Ishikawa (cell line): ENCODE results near the gene ADGRD2.

Experiments used
- CEBPB ChIP-seq: IDR thresholded peaks from 2 replicates; pipeline ENCODE4 v1.6.1; 2012
- CREB1 ChIP-seq: IDR thresholded peaks from 2 replicates; pipeline ENCODE4 v1.6.1; 2012; ENCODE audit warnings: low read depth
- EGR1 ChIP-seq: IDR thresholded peaks from 2 replicates; pipeline ENCODE4 v1.6.1; 2012
- EP300 ChIP-seq: IDR thresholded peaks from 2 replicates; pipeline ENCODE4 v1.6.1; 2012; ENCODE audit warnings: borderline replicate concordance
- FOXM1 ChIP-seq: IDR thresholded peaks from 2 replicates; pipeline ENCODE4 v1.6.1; 2012; ENCODE audit warnings: low read depth, borderline replicate concordance
- NFIC ChIP-seq: IDR thresholded peaks from 2 replicates; pipeline ENCODE4 v1.6.1; 2012
- RAD21 ChIP-seq: IDR thresholded peaks from 2 replicates; pipeline ENCODE4 v1.6.1; 2012; ENCODE audit warnings: low read depth
- TAF1 ChIP-seq: IDR thresholded peaks from 2 replicates; pipeline ENCODE4 v1.6.1; 2012; ENCODE audit warnings: low read depth, mild to moderate bottlenecking
- TCF12 ChIP-seq: IDR thresholded peaks from 2 replicates; pipeline ENCODE4 v1.6.1; 2012; ENCODE audit warnings: low read depth
- TEAD4 ChIP-seq: IDR thresholded peaks from 2 replicates; pipeline ENCODE4 v1.6.1; 2012
- YY1 ChIP-seq: IDR thresholded peaks from 2 replicates; pipeline ENCODE4 v1.6.1; 2012; ENCODE audit warnings: low read depth
- ZBTB7A ChIP-seq: IDR thresholded peaks from 2 replicates; pipeline ENCODE4 v1.6.1; 2012; ENCODE audit warnings: low read depth
- TF ChIP-seq, protein P1 (sequence below): IDR thresholded peaks from 2 replicates; pipeline ENCODE4 v1.6.1; 2012
- TF ChIP-seq, protein P2 (sequence below): IDR thresholded peaks from 2 replicates; pipeline ENCODE4 v1.6.1; 2012
- TF ChIP-seq, protein P3 (sequence below): IDR thresholded peaks from 2 replicates; pipeline ENCODE4 v1.6.1; 2012; ENCODE audit warnings: low read depth, mild to moderate bottlenecking

The ADGRD2 gene

DNA sequence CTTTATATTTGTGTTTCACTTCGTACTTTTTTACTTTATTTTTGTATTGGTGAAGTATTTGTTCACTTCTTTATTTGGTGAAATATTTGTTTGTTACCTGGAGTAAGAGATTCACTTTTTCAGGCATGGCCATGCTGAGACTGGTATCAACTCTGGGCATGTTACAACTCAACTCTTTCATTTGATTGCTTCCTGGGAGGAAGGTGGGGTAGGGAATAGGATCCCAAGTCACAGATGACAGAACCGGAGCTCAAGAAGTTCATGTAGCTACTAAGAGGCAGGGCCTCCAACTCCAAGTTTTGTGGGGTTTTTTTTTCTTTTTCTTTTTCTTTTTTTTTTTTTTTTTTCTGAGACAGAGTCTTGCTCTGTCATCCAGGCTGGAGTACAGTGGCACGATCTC is 6.1 kb upstream of the ADGRD2 start:
- TF ChIP-seq, protein P1, sequence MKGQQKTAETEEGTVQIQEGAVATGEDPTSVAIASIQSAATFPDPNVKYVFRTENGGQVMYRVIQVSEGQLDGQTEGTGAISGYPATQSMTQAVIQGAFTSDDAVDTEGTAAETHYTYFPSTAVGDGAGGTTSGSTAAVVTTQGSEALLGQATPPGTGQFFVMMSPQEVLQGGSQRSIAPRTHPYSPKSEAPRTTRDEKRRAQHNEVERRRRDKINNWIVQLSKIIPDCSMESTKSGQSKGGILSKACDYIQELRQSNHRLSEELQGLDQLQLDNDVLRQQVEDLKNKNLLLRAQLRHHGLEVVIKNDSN, result no peak
- TF ChIP-seq TCF12, result no peak
- TF ChIP-seq RAD21, result no peak

DNA sequence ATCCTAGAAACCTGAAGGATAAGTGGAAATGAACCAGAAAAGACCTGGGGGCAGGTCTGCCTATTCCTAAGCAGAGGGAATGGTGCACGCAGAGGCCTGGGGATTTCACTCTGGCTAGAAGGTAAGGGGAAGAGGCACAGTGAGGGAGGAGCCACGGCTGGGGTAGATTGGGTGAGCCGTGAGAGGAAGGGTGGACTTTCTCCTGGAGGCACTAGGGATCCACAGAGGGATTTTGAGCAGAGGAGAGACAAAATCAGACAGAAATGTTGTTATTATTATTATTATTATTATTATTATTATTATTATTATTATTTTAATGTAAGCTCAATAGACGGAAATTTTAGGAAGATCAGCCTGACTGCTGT is 3.0 kb upstream of the ADGRD2 start:
- TF ChIP-seq TEAD4, result no peak

DNA sequence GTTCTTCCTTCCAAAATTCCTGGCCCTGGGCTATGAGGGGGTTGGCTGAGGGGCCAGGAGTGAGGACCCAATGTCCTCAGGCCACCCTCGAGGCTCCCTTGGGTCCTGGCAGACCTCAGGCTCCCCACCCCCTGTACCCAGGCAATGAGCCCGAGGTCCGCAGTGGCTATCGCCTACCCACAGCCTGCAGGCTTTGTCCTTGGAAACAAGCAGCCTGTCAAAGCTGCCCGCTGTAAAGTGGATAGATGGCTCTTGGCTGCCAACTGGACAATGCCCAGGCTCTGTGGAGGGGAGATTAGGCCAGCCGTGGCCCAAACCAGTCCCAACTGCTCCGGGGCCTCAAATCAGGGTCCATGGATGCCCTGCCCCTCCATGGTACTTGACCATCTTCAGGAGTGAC is 2.2 kb upstream of the ADGRD2 start:
- TF ChIP-seq EP300, result no peak
- TF ChIP-seq, protein P2, sequence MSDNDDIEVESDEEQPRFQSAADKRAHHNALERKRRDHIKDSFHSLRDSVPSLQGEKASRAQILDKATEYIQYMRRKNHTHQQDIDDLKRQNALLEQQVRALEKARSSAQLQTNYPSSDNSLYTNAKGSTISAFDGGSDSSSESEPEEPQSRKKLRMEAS, result no peak
- no peak for TF ChIP-seq RAD21
- no peak for TF ChIP-seq EGR1
- TF ChIP-seq TAF1, result no peak
- no peak for TF ChIP-seq NFIC
- TF ChIP-seq, protein P3, sequence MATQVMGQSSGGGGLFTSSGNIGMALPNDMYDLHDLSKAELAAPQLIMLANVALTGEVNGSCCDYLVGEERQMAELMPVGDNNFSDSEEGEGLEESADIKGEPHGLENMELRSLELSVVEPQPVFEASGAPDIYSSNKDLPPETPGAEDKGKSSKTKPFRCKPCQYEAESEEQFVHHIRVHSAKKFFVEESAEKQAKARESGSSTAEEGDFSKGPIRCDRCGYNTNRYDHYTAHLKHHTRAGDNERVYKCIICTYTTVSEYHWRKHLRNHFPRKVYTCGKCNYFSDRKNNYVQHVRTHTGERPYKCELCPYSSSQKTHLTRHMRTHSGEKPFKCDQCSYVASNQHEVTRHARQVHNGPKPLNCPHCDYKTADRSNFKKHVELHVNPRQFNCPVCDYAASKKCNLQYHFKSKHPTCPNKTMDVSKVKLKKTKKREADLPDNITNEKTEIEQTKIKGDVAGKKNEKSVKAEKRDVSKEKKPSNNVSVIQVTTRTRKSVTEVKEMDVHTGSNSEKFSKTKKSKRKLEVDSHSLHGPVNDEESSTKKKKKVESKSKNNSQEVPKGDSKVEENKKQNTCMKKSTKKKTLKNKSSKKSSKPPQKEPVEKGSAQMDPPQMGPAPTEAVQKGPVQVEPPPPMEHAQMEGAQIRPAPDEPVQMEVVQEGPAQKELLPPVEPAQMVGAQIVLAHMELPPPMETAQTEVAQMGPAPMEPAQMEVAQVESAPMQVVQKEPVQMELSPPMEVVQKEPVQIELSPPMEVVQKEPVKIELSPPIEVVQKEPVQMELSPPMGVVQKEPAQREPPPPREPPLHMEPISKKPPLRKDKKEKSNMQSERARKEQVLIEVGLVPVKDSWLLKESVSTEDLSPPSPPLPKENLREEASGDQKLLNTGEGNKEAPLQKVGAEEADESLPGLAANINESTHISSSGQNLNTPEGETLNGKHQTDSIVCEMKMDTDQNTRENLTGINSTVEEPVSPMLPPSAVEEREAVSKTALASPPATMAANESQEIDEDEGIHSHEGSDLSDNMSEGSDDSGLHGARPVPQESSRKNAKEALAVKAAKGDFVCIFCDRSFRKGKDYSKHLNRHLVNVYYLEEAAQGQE, result no peak
- no peak for TF ChIP-seq ZBTB7A
- TF ChIP-seq, protein P1, result no peak
- no peak for TF ChIP-seq CREB1
- TF ChIP-seq CEBPB, result no peak
- no peak for TF ChIP-seq YY1
- no peak for TF ChIP-seq FOXM1
- no peak for TF ChIP-seq TCF12
- no peak for TF ChIP-seq TEAD4

DNA sequence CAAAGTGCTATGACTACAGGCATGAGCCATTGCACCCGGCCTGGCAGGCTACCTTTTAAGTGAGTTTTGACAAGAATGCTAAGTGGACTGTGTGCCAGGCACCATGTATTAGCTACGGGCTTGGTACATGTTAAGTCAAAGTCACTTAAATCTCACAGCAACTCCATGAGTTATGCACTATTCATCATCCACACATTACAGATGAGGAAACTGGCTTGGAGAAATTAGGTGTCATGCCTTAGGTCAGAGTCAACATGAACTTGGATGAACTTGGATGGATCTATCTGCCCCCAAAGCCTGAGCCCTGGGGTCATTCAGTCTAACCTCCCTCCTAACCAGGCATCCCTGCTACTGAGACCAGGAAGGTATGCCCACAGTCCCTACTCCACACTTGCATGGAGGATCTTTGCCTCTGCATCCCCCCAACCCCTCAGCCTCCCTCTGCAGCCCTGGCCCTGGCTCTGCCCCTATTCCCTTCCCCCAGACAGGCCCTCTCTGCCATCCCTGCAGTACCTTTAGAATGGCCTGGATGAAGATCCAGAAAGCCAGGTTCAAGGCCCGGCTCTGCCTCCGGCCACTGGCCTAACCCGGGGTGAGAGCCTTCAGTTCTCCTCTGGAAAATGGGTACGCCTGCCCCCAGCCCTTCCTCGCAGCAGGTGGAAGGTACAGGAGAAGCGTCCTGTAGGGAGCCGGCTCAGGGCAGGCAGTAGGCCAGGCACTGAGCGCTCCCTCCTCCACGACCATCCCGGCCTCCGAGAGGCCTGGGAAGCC is 685 bp upstream of the ADGRD2 start:
- TF ChIP-seq EP300, result no peak
- no peak for TF ChIP-seq CREB1
- TF ChIP-seq, protein P3, result no peak
- TF ChIP-seq TCF12, result no peak
- no peak for TF ChIP-seq YY1
- TF ChIP-seq, protein P2, result no peak
- TF ChIP-seq ZBTB7A, result no peak
- TF ChIP-seq, protein P1, result no peak
- TF ChIP-seq EGR1, result no peak
- TF ChIP-seq TAF1, result no peak
- TF ChIP-seq FOXM1, result no peak
- TF ChIP-seq NFIC, result no peak
- TF ChIP-seq TEAD4, result no peak
- TF ChIP-seq RAD21, result no peak
- no peak for TF ChIP-seq CEBPB

DNA sequence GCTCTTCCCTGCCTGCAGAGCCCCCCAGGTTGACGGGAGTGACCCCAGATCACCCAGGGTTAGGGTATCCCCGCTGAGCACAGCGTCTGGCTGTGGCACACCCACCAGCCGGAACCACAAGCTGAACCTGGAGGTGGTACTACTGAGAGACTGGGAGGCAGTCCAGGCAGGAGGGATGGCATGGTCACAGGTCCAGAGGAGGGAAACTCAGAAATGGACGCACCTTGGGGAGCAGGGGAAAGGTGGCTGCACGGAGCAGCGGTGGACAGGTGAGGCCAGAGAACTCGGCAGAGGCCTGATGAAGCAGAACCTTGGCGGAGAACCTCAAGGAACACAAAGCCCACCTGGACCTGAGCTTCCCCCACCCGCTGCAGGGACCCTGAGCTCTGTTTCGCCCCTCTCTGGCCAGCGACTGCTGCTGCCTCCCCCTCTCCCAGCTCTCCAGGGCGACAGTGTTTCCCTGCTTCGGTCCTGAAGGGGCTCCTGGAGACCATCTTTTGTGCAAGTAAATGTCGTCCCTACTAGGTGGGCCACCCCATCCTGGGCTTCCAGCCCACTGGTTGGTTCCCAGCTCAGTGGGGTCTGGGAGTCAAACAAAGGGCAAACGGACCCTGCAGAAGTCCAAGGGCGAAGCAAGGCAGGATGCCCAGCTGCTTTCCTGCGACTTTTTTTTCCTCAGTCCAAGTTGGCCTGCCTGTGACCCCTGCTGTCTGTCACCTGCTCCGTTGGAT is 845 bp downstream of the ADGRD2 start:
- TF ChIP-seq, protein P2, result no peak
- TF ChIP-seq RAD21, result no peak
- TF ChIP-seq NFIC, result no peak

DNA sequence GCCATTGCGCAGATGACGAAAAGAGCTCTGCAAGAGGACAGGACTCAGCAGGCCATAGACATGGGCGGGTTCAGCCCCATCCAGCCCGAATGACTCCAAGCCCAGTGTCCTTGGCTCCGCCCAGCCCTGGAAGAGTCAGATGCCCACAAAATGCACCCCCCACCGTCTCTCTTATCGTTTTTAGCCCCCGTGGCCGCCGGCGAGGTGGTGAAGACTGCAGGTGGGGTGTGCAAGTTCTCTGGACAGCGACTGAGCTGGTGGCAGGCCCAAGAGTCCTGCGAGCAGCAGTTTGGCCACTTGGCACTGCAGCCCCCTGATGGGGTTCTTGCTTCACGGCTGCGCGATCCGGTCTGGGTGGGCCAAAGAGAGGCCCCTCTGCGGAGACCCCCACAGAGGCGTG is 2.1 kb downstream of the ADGRD2 start:
- TF ChIP-seq YY1, result no peak
- TF ChIP-seq, protein P1, result no peak
- no peak for TF ChIP-seq EP300
- no peak for TF ChIP-seq TCF12
- TF ChIP-seq CREB1, result no peak
- no peak for TF ChIP-seq TAF1
- TF ChIP-seq TEAD4, result no peak
- no peak for TF ChIP-seq RAD21
- no peak for TF ChIP-seq NFIC
- TF ChIP-seq, protein P2, result no peak
- no peak for TF ChIP-seq ZBTB7A
- no peak for TF ChIP-seq FOXM1
- no peak for TF ChIP-seq EGR1
- TF ChIP-seq, protein P3, result no peak
- TF ChIP-seq CEBPB, result no peak
